ENCODE measurements around the gene TMEM183A. TPM values are rescaled to one million over a fixed set of nuclear protein-coding genes. Genes with fewer than 3 reads are reported as not detected.

The TMEM183A gene
- total and polyA plus RNA-seq, 8 donors = 54.0 to 74.2 (median 68.8) TPM

- peak overlapping the region; percentile 93 to 96 for H3K27ac ChIP-seq
- H3K36me3 ChIP-seq = peaks cover 0 to 34% of the 10 kb centered on the region in 2 donors
- DNase-seq = no peak
- TF ChIP-seq, protein P1, sequence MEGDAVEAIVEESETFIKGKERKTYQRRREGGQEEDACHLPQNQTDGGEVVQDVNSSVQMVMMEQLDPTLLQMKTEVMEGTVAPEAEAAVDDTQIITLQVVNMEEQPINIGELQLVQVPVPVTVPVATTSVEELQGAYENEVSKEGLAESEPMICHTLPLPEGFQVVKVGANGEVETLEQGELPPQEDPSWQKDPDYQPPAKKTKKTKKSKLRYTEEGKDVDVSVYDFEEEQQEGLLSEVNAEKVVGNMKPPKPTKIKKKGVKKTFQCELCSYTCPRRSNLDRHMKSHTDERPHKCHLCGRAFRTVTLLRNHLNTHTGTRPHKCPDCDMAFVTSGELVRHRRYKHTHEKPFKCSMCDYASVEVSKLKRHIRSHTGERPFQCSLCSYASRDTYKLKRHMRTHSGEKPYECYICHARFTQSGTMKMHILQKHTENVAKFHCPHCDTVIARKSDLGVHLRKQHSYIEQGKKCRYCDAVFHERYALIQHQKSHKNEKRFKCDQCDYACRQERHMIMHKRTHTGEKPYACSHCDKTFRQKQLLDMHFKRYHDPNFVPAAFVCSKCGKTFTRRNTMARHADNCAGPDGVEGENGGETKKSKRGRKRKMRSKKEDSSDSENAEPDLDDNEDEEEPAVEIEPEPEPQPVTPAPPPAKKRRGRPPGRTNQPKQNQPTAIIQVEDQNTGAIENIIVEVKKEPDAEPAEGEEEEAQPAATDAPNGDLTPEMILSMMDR (IDR thresholded peaks at IDR 0.05) = no peak
- H3K4me3 ChIP-seq = no peak overlapping the region
- peaks cover 13 to 39% of the 10 kb centered on the region in 2 donors for H3K4me1 ChIP-seq
- intact Hi-C loops (cut with DNase I) = no loop called here
- H3K9me3 ChIP-seq = no peaks in the 10 kb centered on the region
- peak; percentile 55 for ATAC-seq
- H3K27me3 ChIP-seq = no peaks in the 10 kb centered on the region
These were observed 47.9 kb upstream of the TMEM183A start for GRCh38 chr1:202959276-202959620.

- intact Hi-C loops (cut with DNase I) = no loop called here
- Histone ChIP-seq H3K27me3 (no peaks in the 10 kb centered on the region), H3K36me3 (peaks cover 0 to 45% of the 10 kb centered on the region in 2 donors), H3K27ac (no peak overlapping the region), H3K9me3 (no peaks in the 10 kb centered on the region), H3K4me1 (peaks cover 17 to 34% of the 10 kb centered on the region in 2 donors), H3K4me3 (no peak overlapping the region)
- ATAC-seq (no peak), DNase-seq (no peak)
- TF ChIP-seq, protein P1 (IDR thresholded peaks at IDR 0.05) = no peak
These were observed 45.8 kb upstream of the TMEM183A start for GRCh38 chr1:202961220-202961880.

- ATAC-seq (no peak), DNase-seq (no peak)
- no peaks in the 10 kb centered on the region for H3K9me3 ChIP-seq
- TF ChIP-seq, protein P1 (IDR thresholded peaks at IDR 0.05) = no peak
- no peak overlapping the region for H3K27ac ChIP-seq
- no peaks in the 10 kb centered on the region for H3K27me3 ChIP-seq
- no peak overlapping the region for H3K4me3 ChIP-seq
- H3K4me1 ChIP-seq = peaks cover 11 to 44% of the 10 kb centered on the region in 2 donors
- peaks cover 0 to 45% of the 10 kb centered on the region in 2 donors for H3K36me3 ChIP-seq
- intact Hi-C loops (cut with DNase I) = no loop called here
These were observed 42.3 kb upstream of the TMEM183A start for GRCh38 chr1:202964791-202965410.

GRCh38 chr1:202965422-202965821 is 41.8 kb upstream of the TMEM183A start:
- no peak for DNase-seq
- H3K27ac ChIP-seq = no peak overlapping the region
- TF ChIP-seq, protein P1 (IDR thresholded peaks at IDR 0.05) = no peak
- peaks cover 11 to 49% of the 10 kb centered on the region in 2 donors for H3K4me1 ChIP-seq
- peak overlapping the region in 1 of 2 donors; percentile 76 for H3K4me3 ChIP-seq
- no peaks in the 10 kb centered on the region for H3K27me3 ChIP-seq
- intact Hi-C loops (cut with DNase I) = no loop called here
- peaks cover 0 to 45% of the 10 kb centered on the region in 2 donors for H3K36me3 ChIP-seq
- no peak for ATAC-seq
- H3K9me3 ChIP-seq = no peaks in the 10 kb centered on the region

DNA sequence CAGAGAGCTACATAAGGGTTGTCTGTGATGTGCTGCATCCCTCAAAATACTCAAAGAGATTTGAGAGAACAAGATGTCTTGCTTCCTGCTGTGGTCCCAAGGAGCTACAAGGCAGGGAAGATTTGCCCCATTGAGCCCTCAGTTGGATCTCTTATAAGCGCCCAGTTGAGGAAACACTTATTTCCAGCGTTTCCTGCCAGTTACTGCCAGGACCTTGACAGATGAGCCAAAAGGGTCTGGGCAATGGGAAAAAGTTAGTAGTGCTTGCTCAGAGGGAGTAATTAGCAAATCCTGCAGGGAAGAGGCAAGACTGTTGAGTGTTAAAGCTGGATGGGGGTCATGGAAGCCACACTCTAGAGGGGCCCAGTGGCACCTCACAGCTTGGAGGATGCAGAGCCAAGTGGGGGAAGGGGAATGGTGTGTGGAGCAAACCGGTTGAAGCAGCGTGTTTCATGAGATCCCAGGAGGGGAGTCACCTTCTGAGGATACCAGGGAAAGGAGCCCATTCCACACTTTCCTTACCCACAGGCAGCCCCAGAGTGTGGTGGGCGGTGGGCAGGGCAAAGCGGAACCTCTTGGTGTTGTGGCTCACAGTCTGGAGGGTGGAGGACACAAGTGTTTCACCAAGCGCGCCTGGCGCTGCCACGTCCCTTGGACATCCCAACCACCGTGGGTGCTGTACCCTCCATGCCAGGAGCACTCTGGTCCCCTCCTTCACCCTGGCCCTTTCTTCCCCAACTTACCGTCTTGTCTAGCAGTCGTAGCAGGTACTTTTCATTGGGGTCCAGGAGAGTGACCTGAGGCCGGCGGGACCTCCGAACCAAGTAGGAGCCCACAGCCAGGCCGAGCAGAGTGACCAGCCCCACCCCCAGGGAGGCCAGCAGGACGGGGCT is 40.9 kb upstream of the TMEM183A start:
- intact Hi-C loops (cut with DNase I) = no loop called here
- TF ChIP-seq, protein P1 (IDR thresholded peaks at IDR 0.05) = no peak
- ATAC-seq = no peak
- Histone ChIP-seq H3K9me3 (no peaks in the 10 kb centered on the region), H3K27ac (peak overlapping the region; percentile 74 to 89), H3K27me3 (no peaks in the 10 kb centered on the region), H3K36me3 (peaks cover 0 to 40% of the 10 kb centered on the region in 2 donors), H3K4me1 (peaks cover 11 to 50% of the 10 kb centered on the region in 2 donors), H3K4me3 (peak overlapping the region; percentile 76 to 81)
- no peak for DNase-seq
